Measurements from ENCODE around the gene MYO1D. TPM values are rescaled to one million over a fixed set of nuclear protein-coding genes. Genes with fewer than 3 reads are reported as not detected.

The MYO1D gene
- total and polyA plus RNA-seq, 2 of the 13 experiments (the other 11 are each of a cell fraction or from before 2014, with no cell fraction given): 13.2 to 17.3 TPM

DNA sequence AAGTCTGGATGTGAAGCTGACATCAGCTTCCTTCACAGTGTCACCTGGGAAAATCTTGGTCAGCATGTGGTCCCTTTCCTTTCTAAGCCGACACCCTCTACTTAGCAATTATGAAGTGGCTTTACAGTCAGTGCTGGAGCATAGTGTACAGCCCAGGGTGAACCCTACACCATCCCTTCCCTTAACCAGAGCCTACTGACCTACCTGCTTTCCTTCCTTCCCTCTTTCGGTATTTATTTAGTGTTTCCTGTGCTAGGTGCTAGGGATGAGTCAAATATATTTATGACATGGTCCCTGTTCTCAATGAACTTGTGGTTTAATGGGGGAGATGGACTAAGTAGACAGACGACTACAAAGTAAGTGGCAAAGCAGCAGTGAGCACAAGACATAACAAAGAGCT is 312.6 kb downstream of the MYO1D start (continued):
- TF ChIP-seq ZIK1 (CRISPR knock-in tag; IDR thresholded peaks at IDR 0.05; ENCODE audit: borderline replicate concordance, low read depth): no peak
- no peak for TF ChIP-seq ZNF326 (CRISPR knock-in tag; IDR thresholded peaks at IDR 0.05; ENCODE audit: borderline replicate concordance)
- no peak for TF ChIP-seq ZFX (CRISPR knock-in tag; IDR thresholded peaks at IDR 0.05; ENCODE audit: low read depth)
- TF ChIP-seq, protein P1, sequence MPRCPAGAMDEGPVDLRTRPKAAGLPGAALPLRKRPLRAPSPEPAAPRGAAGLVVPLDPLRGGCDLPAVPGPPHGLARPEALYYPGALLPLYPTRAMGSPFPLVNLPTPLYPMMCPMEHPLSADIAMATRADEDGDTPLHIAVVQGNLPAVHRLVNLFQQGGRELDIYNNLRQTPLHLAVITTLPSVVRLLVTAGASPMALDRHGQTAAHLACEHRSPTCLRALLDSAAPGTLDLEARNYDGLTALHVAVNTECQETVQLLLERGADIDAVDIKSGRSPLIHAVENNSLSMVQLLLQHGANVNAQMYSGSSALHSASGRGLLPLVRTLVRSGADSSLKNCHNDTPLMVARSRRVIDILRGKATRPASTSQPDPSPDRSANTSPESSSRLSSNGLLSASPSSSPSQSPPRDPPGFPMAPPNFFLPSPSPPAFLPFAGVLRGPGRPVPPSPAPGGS (CRISPR knock-in tag; IDR thresholded peaks at IDR 0.05): no peak

DNA sequence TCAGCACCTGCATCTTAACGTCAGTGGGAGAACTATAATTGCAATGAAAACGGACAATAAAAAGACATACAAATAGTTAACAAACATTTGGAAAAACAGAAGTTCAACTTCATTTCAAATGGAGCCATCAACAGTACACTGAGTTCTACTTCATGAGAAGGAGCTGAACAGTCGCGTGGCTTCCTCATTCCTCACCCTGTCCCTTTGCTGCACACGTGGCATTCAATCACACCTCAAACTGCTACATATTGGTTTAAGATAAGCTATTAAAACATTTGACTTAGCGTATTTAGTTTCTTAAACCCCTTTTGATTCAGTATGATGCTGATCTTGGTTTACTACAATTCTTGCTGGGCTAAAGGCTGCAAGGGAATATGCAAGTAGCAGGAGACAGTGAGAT is 313.3 kb downstream of the MYO1D start:
- no peak overlapping the region for H2AFZ ChIP-seq (ENCODE audit: low read length)
- CTCF ChIA-PET (ENCODE audit: low intra/inter-chr PET ratio, low total read pairs): no interaction called here
- intact Hi-C loops (cut with micrococcal nuclease; ENCODE audit: unreplicated experiment): no loop called here
- TF ChIP-seq SMYD3 (CRISPR knock-in tag; IDR thresholded peaks at IDR 0.05) (no peak), PAWR (CRISPR knock-in tag; IDR thresholded peaks at IDR 0.05; ENCODE audit: borderline replicate concordance) (no peak), RBAK (CRISPR knock-in tag; IDR thresholded peaks at IDR 0.05) (no peak), FOXM1 (CRISPR knock-in tag; IDR thresholded peaks at IDR 0.05) (no peak), ZNF136 (CRISPR knock-in tag; IDR thresholded peaks at IDR 0.05; ENCODE audit: low read depth) (no peak), ATF1 (CRISPR knock-in tag; IDR thresholded peaks at IDR 0.05) (no peak), NBN (conservative IDR thresholded peaks at IDR 0.05) (no peak), TMF1 (CRISPR knock-in tag; IDR thresholded peaks at IDR 0.05; ENCODE audit: low read depth) (no peak)
- TF ChIP-seq, protein P2, sequence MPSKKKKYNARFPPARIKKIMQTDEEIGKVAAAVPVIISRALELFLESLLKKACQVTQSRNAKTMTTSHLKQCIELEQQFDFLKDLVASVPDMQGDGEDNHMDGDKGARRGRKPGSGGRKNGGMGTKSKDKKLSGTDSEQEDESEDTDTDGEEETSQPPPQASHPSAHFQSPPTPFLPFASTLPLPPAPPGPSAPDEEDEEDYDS (CRISPR knock-in tag; IDR thresholded peaks at IDR 0.05): no peak
- TF ChIP-seq, protein P3, sequence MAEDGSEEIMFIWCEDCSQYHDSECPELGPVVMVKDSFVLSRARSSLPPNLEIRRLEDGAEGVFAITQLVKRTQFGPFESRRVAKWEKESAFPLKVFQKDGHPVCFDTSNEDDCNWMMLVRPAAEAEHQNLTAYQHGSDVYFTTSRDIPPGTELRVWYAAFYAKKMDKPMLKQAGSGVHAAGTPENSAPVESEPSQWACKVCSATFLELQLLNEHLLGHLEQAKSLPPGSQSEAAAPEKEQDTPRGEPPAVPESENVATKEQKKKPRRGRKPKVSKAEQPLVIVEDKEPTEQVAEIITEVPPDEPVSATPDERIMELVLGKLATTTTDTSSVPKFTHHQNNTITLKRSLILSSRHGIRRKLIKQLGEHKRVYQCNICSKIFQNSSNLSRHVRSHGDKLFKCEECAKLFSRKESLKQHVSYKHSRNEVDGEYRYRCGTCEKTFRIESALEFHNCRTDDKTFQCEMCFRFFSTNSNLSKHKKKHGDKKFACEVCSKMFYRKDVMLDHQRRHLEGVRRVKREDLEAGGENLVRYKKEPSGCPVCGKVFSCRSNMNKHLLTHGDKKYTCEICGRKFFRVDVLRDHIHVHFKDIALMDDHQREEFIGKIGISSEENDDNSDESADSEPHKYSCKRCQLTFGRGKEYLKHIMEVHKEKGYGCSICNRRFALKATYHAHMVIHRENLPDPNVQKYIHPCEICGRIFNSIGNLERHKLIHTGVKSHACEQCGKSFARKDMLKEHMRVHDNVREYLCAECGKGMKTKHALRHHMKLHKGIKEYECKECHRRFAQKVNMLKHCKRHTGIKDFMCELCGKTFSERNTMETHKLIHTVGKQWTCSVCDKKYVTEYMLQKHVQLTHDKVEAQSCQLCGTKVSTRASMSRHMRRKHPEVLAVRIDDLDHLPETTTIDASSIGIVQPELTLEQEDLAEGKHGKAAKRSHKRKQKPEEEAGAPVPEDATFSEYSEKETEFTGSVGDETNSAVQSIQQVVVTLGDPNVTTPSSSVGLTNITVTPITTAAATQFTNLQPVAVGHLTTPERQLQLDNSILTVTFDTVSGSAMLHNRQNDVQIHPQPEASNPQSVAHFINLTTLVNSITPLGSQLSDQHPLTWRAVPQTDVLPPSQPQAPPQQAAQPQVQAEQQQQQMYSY (CRISPR knock-in tag; IDR thresholded peaks at IDR 0.05): no peak
- TF ChIP-seq, protein P4, sequence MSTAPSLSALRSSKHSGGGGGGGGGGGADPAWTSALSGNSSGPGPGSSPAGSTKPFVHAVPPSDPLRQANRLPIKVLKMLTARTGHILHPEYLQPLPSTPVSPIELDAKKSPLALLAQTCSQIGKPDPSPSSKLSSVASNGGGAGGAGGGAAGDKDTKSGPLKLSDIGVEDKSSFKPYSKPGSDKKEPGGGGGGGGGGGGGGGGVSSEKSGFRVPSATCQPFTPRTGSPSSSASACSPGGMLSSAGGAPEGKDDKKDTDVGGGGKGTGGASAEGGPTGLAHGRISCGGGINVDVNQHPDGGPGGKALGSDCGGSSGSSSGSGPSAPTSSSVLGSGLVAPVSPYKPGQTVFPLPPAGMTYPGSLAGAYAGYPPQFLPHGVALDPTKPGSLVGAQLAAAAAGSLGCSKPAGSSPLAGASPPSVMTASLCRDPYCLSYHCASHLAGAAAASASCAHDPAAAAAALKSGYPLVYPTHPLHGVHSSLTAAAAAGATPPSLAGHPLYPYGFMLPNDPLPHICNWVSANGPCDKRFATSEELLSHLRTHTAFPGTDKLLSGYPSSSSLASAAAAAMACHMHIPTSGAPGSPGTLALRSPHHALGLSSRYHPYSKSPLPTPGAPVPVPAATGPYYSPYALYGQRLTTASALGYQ (CRISPR knock-in tag; IDR thresholded peaks at IDR 0.05): no peak
- TF ChIP-seq, protein P5, sequence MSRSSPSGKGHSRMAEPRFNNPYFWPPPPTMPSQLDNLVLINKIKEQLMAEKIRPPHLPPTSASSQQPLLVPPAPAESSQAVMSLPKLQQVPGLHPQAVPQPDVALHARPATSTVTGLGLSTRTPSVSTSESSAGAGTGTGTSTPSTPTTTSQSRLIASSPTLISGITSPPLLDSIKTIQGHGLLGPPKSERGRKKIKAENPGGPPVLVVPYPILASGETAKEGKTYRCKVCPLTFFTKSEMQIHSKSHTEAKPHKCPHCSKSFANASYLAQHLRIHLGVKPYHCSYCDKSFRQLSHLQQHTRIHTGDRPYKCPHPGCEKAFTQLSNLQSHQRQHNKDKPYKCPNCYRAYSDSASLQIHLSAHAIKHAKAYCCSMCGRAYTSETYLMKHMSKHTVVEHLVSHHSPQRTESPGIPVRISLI (CRISPR knock-in tag; IDR thresholded peaks at IDR 0.05; ENCODE audit: borderline replicate concordance): no peak
- no peak for DNase-seq (ENCODE audit: low spot score)
- WGBS (ENCODE audit: low lambda C conversion rate): 92% methylated on average over 6 of the region's 6 CpGs
- H3K4me1 ChIP-seq (ENCODE audit: insufficient read depth, low read length): peaks cover 6% of the 10 kb centered on the region; the same call in 1 of the 2 replicates
- no peaks in the 10 kb centered on the region for H3K9me3 ChIP-seq (ENCODE audit: low read length)
- H3K36me3 ChIP-seq (replicated peaks in 1 of 2; ENCODE audit: control insufficient read depth in 1 of 2, insufficient read depth in 2 of 2, low read length in 2 of 2): no peaks in the 10 kb centered on the region
- no peak overlapping the region for H3K9ac ChIP-seq (ENCODE audit: insufficient read depth, low read depth, low read length)
- H3K79me2 ChIP-seq (ENCODE audit: insufficient read depth, low read length): no peaks in the 10 kb centered on the region
- no peak overlapping the region for H3K4me3 ChIP-seq (replicated peaks in 1 of 3; ENCODE audit: insufficient read depth in 1 of 3, low read depth in 2 of 3, low read length in 3 of 3)
- no peaks in the 10 kb centered on the region for H4K20me1 ChIP-seq (ENCODE audit: insufficient read depth, low read length)
- POLR2A ChIA-PET: no interaction called here
- no TSS peak for BruUV-seq (replicated peaks)
- no peaks in the 10 kb centered on the region; a peak in 1 of 5 replicates for H3K27me3 ChIP-seq (ENCODE audit: control insufficient read depth in 1 of 2, insufficient read depth in 2 of 2, low read length in 2 of 2)
- H3K27ac ChIP-seq (ENCODE audit: extremely low read length, insufficient read depth, low read length): no peak overlapping the region
- no peak for ATAC-seq
- FAIRE-seq: no peak
- H3K4me2 ChIP-seq (ENCODE audit: low read depth, low read length): no peak overlapping the region
- in situ Hi-C loops (cut with HindIII; ENCODE audit: extremely low pct_ligation_motif_present, low pct_unique_long_range_greater_than_20kb): no loop called here

All from HepG2 (cell line).